Measurements from ENCODE around the gene CDK6. TPM values are rescaled to one million over a fixed set of nuclear protein-coding genes. Genes with fewer than 3 reads are reported as not detected.

The CDK6 gene
- total RNA-seq, 1 experiment from 2014 or later = 175 TPM

DNA sequence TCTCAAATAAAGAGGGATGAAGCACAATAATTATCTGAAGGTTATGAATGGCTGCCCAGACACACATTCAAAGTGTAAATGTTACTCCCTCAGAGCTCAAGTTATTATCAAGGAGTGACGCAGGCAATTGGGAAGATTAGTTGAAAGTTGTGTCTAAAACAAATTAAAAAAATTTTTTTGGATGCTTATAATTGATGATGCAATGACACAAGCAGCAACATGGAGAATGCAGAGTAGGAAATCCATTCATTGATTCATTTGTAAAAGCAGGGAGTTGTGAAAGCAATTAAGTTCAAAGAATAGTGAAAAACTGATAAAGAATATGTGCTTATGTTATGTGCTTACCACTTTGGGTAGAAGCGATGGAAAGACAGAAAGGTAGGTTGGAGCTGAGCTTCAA lies 120.4 kb downstream of the CDK6 start:
- Histone ChIP-seq H3K27me3 (replicated peaks; ENCODE audit: control insufficient read depth, insufficient read depth, low read length) (no peaks in the 10 kb centered on the region), H3K9me3 (no peaks in the 10 kb centered on the region), H3K36me3 (ENCODE audit: control insufficient read depth, insufficient read depth, low read length) (no peaks in the 10 kb centered on the region; the same call in 1 of the 2 replicates), H3K4me1 (peaks cover 7% of the 10 kb centered on the region), H3K4me3 (ENCODE audit: low read depth, low read length) (no peak overlapping the region)
- peaks cover 42% of the 10 kb centered on the region for H3K4me1 Mint-ChIP-seq (ENCODE audit: low read depth, unreplicated experiment)
- H3K27me3 Mint-ChIP-seq (ENCODE audit: insufficient read depth, unreplicated experiment) = no peaks in the 10 kb centered on the region
- ChIA-PET POLR2A (no interaction called here), CTCF (no interaction called here)
- TF ChIP-seq, protein P1, sequence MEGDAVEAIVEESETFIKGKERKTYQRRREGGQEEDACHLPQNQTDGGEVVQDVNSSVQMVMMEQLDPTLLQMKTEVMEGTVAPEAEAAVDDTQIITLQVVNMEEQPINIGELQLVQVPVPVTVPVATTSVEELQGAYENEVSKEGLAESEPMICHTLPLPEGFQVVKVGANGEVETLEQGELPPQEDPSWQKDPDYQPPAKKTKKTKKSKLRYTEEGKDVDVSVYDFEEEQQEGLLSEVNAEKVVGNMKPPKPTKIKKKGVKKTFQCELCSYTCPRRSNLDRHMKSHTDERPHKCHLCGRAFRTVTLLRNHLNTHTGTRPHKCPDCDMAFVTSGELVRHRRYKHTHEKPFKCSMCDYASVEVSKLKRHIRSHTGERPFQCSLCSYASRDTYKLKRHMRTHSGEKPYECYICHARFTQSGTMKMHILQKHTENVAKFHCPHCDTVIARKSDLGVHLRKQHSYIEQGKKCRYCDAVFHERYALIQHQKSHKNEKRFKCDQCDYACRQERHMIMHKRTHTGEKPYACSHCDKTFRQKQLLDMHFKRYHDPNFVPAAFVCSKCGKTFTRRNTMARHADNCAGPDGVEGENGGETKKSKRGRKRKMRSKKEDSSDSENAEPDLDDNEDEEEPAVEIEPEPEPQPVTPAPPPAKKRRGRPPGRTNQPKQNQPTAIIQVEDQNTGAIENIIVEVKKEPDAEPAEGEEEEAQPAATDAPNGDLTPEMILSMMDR (IDR thresholded peaks at IDR 0.05; ENCODE audit: insufficient read depth in 1 of 2, low read depth in 1 of 2, low read length in 1 of 2, severe bottlenecking in 1 of 2, unreplicated experiment in 1 of 2) = no peak
- no peaks in the 10 kb centered on the region for H3K9me3 Mint-ChIP-seq (ENCODE audit: unreplicated experiment)
- BruUV-seq (replicated peaks) = no TSS peak
- H3K27ac Mint-ChIP-seq (ENCODE audit: unreplicated experiment) = peak overlapping the region; percentile 35
- intact Hi-C loops (cut with micrococcal nuclease; ENCODE audit: unreplicated experiment) = no loop called here
- H3K4me3 Mint-ChIP-seq (ENCODE audit: unreplicated experiment) = no peak overlapping the region
- H3K36me3 Mint-ChIP-seq (ENCODE audit: insufficient read depth, unreplicated experiment) = peaks cover 72% of the 10 kb centered on the region
- no peak for DNase-seq

DNA sequence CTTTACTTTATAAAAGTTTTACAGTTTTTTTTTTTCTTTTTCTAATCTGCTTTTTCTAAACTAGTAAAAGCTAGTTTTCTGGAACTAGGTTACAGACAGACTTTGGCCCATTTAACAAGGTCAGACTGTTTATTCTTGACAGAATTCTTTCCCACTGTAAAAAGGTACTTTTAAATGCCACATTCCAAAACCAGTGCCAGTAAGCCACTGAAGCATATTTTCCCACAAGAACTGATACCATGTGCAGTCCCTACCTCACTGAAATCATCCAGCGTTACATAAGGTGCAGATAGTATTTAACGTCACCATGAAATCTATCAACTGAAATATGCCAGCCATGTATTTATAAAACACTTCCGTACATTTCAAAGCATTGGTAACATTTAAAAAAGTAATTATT lies 121.6 kb downstream of the CDK6 start:
- intact Hi-C loops (cut with micrococcal nuclease; ENCODE audit: unreplicated experiment) = no loop called here
- no peak overlapping the region for H3K27ac Mint-ChIP-seq (ENCODE audit: unreplicated experiment)
- Histone ChIP-seq H3K36me3 (ENCODE audit: control insufficient read depth, insufficient read depth, low read length) (no peaks in the 10 kb centered on the region; the same call in 1 of the 2 replicates), H3K27me3 (replicated peaks; ENCODE audit: control insufficient read depth, insufficient read depth, low read length) (no peaks in the 10 kb centered on the region), H3K9me3 (no peaks in the 10 kb centered on the region), H3K4me3 (ENCODE audit: low read depth, low read length) (no peak overlapping the region), H3K4me1 (peaks cover 7% of the 10 kb centered on the region)
- H3K4me3 Mint-ChIP-seq (ENCODE audit: unreplicated experiment) = no peak overlapping the region
- CTCF ChIA-PET = no interaction called here
- H3K4me1 Mint-ChIP-seq (ENCODE audit: low read depth, unreplicated experiment) = peaks cover 51% of the 10 kb centered on the region
- no peak for DNase-seq
- TF ChIP-seq, protein P1 (IDR thresholded peaks at IDR 0.05; ENCODE audit: insufficient read depth in 1 of 2, low read depth in 1 of 2, low read length in 1 of 2, severe bottlenecking in 1 of 2, unreplicated experiment in 1 of 2) = no peak
- H3K36me3 Mint-ChIP-seq (ENCODE audit: insufficient read depth, unreplicated experiment) = peaks cover 75% of the 10 kb centered on the region
- POLR2A ChIA-PET = no interaction called here
- no peaks in the 10 kb centered on the region for H3K9me3 Mint-ChIP-seq (ENCODE audit: unreplicated experiment)
- H3K27me3 Mint-ChIP-seq (ENCODE audit: insufficient read depth, unreplicated experiment) = no peaks in the 10 kb centered on the region
- no TSS peak for BruUV-seq (replicated peaks)

GRCh38 chr7:92714280-92714679 lies 122.1 kb downstream of the CDK6 start:
- intact Hi-C loops (cut with micrococcal nuclease; ENCODE audit: unreplicated experiment) = no loop called here
- H3K36me3 ChIP-seq (ENCODE audit: control insufficient read depth, insufficient read depth, low read length) = no peaks in the 10 kb centered on the region; the same call in 1 of the 2 replicates
- peak overlapping the region; percentile 45 for H3K27ac Mint-ChIP-seq (ENCODE audit: unreplicated experiment)

More at GRCh38 chr7:92714280-92714679, 122.1 kb downstream of the CDK6 start:
- H3K4me1 ChIP-seq = peaks cover 7% of the 10 kb centered on the region
- no peaks in the 10 kb centered on the region for H3K27me3 ChIP-seq (replicated peaks; ENCODE audit: control insufficient read depth, insufficient read depth, low read length)
- DNase-seq = no peak
- Mint-ChIP-seq H3K4me1 (ENCODE audit: low read depth, unreplicated experiment) (peaks cover 55% of the 10 kb centered on the region), H3K36me3 (ENCODE audit: insufficient read depth, unreplicated experiment) (peaks cover 72% of the 10 kb centered on the region), H3K4me3 (ENCODE audit: unreplicated experiment) (no peak overlapping the region), H3K27me3 (ENCODE audit: insufficient read depth, unreplicated experiment) (no peaks in the 10 kb centered on the region), H3K9me3 (ENCODE audit: unreplicated experiment) (no peaks in the 10 kb centered on the region)
- H3K4me3 ChIP-seq (ENCODE audit: low read depth, low read length) = no peak overlapping the region
- no TSS peak for BruUV-seq (replicated peaks)
- ChIA-PET CTCF (no interaction called here), POLR2A (no interaction called here)
- no peaks in the 10 kb centered on the region for H3K9me3 ChIP-seq
- TF ChIP-seq, protein P1 (IDR thresholded peaks at IDR 0.05; ENCODE audit: insufficient read depth in 1 of 2, low read depth in 1 of 2, low read length in 1 of 2, severe bottlenecking in 1 of 2, unreplicated experiment in 1 of 2) = no peak
